GM10248 (cell line): ENCODE results near the gene TP53INP2.

Experiments
- CTCF ChIA-PET: fragments of 300-600 bp; sonication (Branson Sonifier 250); formaldehyde crosslinking; extraction: SDS; loops from one replicate; lab custom pipeline; 2021; ENCODE audit warnings: antibody characterized with exemption; lab: Yijun Ruan, JAX
- POLR2A ChIA-PET: fragments of 350-650 bp; sonication (Branson Sonifier 250); formaldehyde crosslinking; extraction: SDS; loops from one replicate; lab custom pipeline; 2020; ENCODE audit warnings: antibody characterized with exemption; lab: Yijun Ruan, JAX
- DNase-seq: peaks from one replicate; pipeline ENCODE4 v3.0.0; 2012; ENCODE audit errors: extremely low spot score
- CTCF ChIP-seq: IDR thresholded peaks from 2 replicates; pipeline ENCODE4 v1.5.1; 2012; ENCODE audit warnings: mild to moderate bottlenecking, low read depth; ENCODE audit errors: extremely low read depth, missing control alignments, control extremely low read depth

Gene TP53INP2

GRCh38 chr20:34709831-34710567 lies 5.9 kb downstream of the TP53INP2 start:
- peak; percentile 21 for TF ChIP-seq CTCF
- peak; percentile 83 for DNase-seq
- CTCF ChIA-PET = interaction anchor here (1.0 to 6.8 kb wide), 7 partner anchors 10 to 397 kb away, joined by 3 to 56 read pairs (median 12); no protein-coding TSS in a partner anchor
- POLR2A ChIA-PET = no interaction called here

- ChIA-PET CTCF (interaction anchor here (1.0 to 6.8 kb wide), 5 partner anchors 10 to 397 kb away, joined by 3 to 36 read pairs (median 12); no protein-coding TSS in a partner anchor), POLR2A (no interaction called here)
- DNase-seq = no peak
- TF ChIP-seq CTCF = no peak
Observed at GRCh38 chr20:34710568-34710839, 6.4 kb downstream of the TP53INP2 start.

- CTCF ChIA-PET = interaction anchor here (0.7 to 6.8 kb wide), 5 partner anchors 9 to 398 kb away, joined by 3 to 36 read pairs (median 12); no protein-coding TSS in a partner anchor
Observed at GRCh38 chr20:34710861-34711574, 6.9 kb downstream of the TP53INP2 start.

GRCh38 chr20:34711813-34712430 lies 7.8 kb downstream of the TP53INP2 start:
- ChIA-PET POLR2A (interaction anchor here (0.5 kb wide), 1 partner anchor 904 kb away, joined by 3 read pairs; the partner anchor contains the start of gene SPAG4), CTCF (interaction anchor here (0.8 to 6.8 kb wide), 5 partner anchors 9 to 399 kb away, joined by 3 to 36 read pairs (median 12); no protein-coding TSS in a partner anchor)
- TF ChIP-seq CTCF = no peak
- no peak for DNase-seq

More at GRCh38 chr20:34710861-34711574, 6.9 kb downstream of the TP53INP2 start:
- TF ChIP-seq CTCF = no peak
- POLR2A ChIA-PET = no interaction called here
- no peak for DNase-seq

GRCh38 chr20:34712525-34713192 lies 8.5 kb downstream of the TP53INP2 start:
- no peak for TF ChIP-seq CTCF
- POLR2A ChIA-PET = no interaction called here
- no peak for DNase-seq
- CTCF ChIA-PET = interaction anchor here (1.1 to 6.8 kb wide), 7 partner anchors 8 to 400 kb away, joined by 3 to 36 read pairs (median 5); no protein-coding TSS in a partner anchor
